OCI-LY3 (cell line): ENCODE data around the gene CABP4.

Experiments used
- EZH2phosphoT487 ChIP-seq: fragments of 200-600 bp; shearing (Covaris generic); IDR thresholded peaks from 2 replicates; pipeline ENCODE4 v1.6.1; 2018; ENCODE audit warnings: antibody characterized with exemption, mixed run types, low read depth
- TF ChIP-seq, protein P1 (sequence below): fragments of 200-600, 300-600 bp; sonication (generic); IDR thresholded peaks from 2 replicates; pipeline ENCODE4 v1.5.1; 2014; ENCODE audit warnings: antibody characterized with exemption, low read length, low read depth

DNA sequence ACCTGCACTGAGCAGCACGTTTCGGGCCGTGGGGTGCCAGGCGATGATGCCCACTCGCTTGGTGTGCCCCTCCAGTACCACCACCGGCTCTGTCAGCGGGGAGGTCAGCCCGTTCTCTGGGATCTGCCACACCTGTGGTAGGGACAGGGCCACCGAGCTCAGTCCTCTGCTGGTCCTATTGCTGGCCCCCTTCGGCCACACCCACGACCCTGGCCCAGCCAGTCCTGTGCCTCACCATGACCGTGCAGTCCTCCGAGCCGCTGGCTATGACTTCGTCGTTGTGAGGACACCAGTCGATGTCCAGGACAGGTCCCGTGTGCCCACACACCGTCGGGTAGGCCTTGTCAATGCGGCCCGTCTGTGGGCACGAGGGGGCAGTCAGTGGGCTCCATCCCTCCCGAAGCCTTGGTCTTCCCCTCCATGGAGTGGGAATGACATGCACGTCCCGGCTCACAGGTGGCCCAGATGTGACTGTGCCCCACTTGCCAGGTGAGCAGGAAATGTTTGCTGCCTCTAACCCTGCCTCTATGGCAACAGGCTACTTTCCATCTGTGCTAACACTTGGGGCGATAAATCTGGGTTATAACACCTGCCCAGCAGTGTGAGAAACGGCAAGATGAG lies 13.3 kb upstream of the CABP4 start:
- TF ChIP-seq, protein P1, sequence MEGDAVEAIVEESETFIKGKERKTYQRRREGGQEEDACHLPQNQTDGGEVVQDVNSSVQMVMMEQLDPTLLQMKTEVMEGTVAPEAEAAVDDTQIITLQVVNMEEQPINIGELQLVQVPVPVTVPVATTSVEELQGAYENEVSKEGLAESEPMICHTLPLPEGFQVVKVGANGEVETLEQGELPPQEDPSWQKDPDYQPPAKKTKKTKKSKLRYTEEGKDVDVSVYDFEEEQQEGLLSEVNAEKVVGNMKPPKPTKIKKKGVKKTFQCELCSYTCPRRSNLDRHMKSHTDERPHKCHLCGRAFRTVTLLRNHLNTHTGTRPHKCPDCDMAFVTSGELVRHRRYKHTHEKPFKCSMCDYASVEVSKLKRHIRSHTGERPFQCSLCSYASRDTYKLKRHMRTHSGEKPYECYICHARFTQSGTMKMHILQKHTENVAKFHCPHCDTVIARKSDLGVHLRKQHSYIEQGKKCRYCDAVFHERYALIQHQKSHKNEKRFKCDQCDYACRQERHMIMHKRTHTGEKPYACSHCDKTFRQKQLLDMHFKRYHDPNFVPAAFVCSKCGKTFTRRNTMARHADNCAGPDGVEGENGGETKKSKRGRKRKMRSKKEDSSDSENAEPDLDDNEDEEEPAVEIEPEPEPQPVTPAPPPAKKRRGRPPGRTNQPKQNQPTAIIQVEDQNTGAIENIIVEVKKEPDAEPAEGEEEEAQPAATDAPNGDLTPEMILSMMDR, result no peak
- TF ChIP-seq EZH2phosphoT487, result no peak
